NT2/D1 (cell line): ENCODE measurements around the gene TTC3.

Experiments used
- DNase-seq: peaks from one replicate; pipeline ENCODE4 v3.0.0-alpha.2; 2011; ENCODE audit warnings: low read depth, low spot score
- H3K27me3 ChIP-seq: 2 replicates; pipeline ENCODE4 v1.6.0; 2011; ENCODE audit warnings: mild to moderate bottlenecking; ENCODE audit not compliant: insufficient read length, insufficient read depth
- H3K36me3 ChIP-seq: 2 replicates; pipeline ENCODE4 v1.6.1; 2011; ENCODE audit warnings: mild to moderate bottlenecking, low read length, mixed read lengths; ENCODE audit not compliant: insufficient read depth, insufficient read length
- H3K4me1 ChIP-seq: 2 replicates; pipeline ENCODE4 v1.5.1; 2011; ENCODE audit not compliant: insufficient read depth, insufficient read length
- H3K4me3 ChIP-seq: 2 replicates; pipeline ENCODE4 v1.5.1; 2011; ENCODE audit warnings: low read depth; ENCODE audit not compliant: insufficient read length
- H3K9ac ChIP-seq: 2 replicates; pipeline ENCODE4 v1.6.0; 2011; ENCODE audit warnings: low read depth; ENCODE audit not compliant: insufficient read length
- H3K9me3 ChIP-seq: 2 replicates; pipeline ENCODE4 v1.5.1; 2011; ENCODE audit warnings: mild to moderate bottlenecking, low read length; ENCODE audit not compliant: insufficient read depth
- SUZ12 ChIP-seq: IDR thresholded peaks from 2 replicates; pipeline ENCODE4 v1.6.1; 2011; ENCODE audit not compliant: insufficient read length, insufficient read depth; ENCODE audit errors: extremely low read depth
- YY1 ChIP-seq: IDR thresholded peaks from 2 replicates; pipeline ENCODE4 v1.6.1; 2011; ENCODE audit not compliant: insufficient read length, insufficient read depth
- ZNF274 ChIP-seq: IDR thresholded peaks from 2 replicates; pipeline ENCODE4 v1.6.1; 2011; ENCODE audit warnings: mild to moderate bottlenecking, low read depth, low read length

The TTC3 gene

DNA sequence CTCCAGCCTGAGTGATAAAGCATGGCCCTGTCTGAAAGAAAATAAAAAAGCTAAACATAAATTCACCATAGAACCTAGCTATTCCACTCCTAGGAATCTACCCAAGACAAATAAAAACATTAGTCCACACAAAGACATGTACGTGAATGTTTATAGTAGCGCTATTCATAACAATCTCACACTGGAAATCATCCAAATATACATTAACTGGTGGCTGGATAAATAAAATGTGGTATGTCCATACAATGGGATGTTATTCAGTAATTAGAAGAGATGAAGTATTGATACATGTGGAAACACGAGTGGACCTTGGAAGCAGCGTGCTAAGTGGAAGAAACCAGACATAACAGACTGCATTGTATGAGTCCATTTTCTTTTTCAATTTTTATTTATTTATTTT is 36.9 kb upstream of the TTC3 start:
- Histone ChIP-seq H3K9me3 (peaks cover 5% of the 10 kb centered on the region; the same call in 1 of the 2 replicates), H3K27me3 (peaks cover 29% of the 10 kb centered on the region), H3K4me3 (no peak overlapping the region), H3K9ac (no peak overlapping the region), H3K36me3 (no peaks in the 10 kb centered on the region), H3K4me1 (peaks cover 2% of the 10 kb centered on the region)
- TF ChIP-seq SUZ12 = no peak
- no peak for TF ChIP-seq YY1
- no peak for TF ChIP-seq ZNF274
- no peak for DNase-seq

DNA sequence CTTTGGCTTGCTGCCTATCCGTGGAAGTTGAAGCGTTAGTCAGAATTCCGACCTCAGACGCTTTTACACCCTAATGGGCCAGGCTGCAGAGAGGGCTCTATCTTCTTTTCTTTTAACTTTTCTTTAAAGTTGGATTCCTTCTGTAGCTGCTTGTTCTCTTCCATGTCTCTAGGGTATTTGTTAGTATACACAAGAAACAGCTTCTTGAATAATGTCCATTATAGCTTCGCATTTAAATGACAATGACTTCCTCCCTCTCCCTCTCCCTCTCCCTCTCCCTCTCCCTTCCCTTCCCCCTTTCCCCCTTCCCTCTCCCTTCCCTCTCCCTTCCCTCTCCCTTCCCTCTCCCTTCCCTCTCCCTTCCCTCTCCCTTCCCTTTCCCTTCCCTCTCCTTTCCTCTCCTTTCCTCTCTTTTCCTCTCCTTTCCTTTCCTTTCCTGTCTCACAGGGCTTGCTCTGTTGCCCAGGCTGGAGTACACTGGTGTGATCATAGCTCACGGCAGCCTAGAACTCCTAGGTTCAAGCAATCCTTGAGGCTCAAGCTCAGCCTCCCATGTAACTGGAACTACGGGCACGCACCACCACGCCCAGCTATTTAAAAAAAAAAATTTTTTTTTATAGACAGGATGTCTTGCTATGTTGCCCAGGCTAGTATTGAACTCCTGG is 33.5 kb upstream of the TTC3 start:
- no peak for TF ChIP-seq SUZ12
- TF ChIP-seq YY1 = no peak
- TF ChIP-seq ZNF274 = no peak
- peaks cover 5% of the 10 kb centered on the region; the same call in 1 of the 2 replicates for H3K9me3 ChIP-seq
- no peak overlapping the region for H3K4me3 ChIP-seq
- H3K9ac ChIP-seq = no peak overlapping the region
- H3K27me3 ChIP-seq = peaks cover 35% of the 10 kb centered on the region
- no peaks in the 10 kb centered on the region for H3K36me3 ChIP-seq
- H3K4me1 ChIP-seq = peaks cover 22% of the 10 kb centered on the region
- DNase-seq = no peak

DNA sequence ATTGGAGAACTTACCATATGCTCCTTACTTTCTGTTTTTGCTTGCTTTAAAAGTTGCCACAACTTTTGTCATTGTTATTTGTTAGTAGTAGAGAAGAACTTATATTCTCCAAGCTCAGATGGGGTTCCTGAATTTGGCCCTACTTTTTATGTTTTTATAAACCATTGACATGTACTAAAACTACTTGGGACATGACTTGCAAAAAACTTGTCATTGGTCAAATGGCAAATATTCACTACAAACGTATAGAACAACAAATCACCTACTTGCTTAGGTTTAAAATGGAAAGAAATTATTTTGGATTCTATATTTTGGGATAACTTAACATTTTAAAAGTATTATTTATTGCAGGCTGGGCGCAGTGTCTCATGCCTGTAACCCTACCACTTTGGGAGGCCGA is 32.8 kb upstream of the TTC3 start:
- peaks cover 5% of the 10 kb centered on the region; the same call in 1 of the 2 replicates for H3K9me3 ChIP-seq
- TF ChIP-seq YY1 (no peak), ZNF274 (no peak)
- peaks cover 35% of the 10 kb centered on the region for H3K27me3 ChIP-seq
- no peaks in the 10 kb centered on the region for H3K36me3 ChIP-seq
- peaks cover 23% of the 10 kb centered on the region for H3K4me1 ChIP-seq
- H3K4me3 ChIP-seq = no peak overlapping the region
- DNase-seq = no peak
- no peak overlapping the region for H3K9ac ChIP-seq

DNA sequence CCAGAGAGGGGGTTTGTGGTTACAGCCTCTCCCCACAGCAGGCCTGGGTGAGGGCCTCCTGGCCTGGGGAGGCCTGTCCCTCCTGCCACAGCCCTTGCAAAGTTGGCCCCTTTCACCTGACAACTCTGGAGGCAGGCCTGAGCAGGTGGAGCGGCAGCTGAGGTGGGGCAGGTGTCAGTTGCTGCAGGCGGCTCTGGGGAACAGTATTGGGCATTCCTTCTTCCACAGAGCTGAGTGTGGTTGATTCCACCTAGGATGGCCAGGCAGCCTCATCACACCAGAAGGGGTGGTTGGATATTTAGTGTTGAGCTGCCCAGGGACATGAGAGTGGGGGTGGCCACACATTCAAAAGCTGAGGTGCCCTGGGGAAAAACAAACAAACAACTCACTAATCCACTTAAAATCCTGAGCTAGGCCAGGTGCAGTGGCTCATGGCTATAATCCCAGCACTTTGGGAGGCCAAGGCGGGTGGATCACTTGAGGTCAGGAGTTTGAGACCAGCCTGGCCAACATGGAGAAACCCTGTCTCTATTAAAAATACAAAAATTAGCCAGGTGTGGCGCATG is 31.3 kb upstream of the TTC3 start:
- no peak overlapping the region for H3K9ac ChIP-seq
- no peaks in the 10 kb centered on the region for H3K36me3 ChIP-seq
- H3K27me3 ChIP-seq = peaks cover 32% of the 10 kb centered on the region
- DNase-seq = no peak
- no peak overlapping the region for H3K4me3 ChIP-seq
- H3K4me1 ChIP-seq = peaks cover 26% of the 10 kb centered on the region
- TF ChIP-seq YY1 (no peak), ZNF274 (no peak), SUZ12 (no peak)
- peaks cover 5% of the 10 kb centered on the region; the same call in 1 of the 2 replicates for H3K9me3 ChIP-seq

DNA sequence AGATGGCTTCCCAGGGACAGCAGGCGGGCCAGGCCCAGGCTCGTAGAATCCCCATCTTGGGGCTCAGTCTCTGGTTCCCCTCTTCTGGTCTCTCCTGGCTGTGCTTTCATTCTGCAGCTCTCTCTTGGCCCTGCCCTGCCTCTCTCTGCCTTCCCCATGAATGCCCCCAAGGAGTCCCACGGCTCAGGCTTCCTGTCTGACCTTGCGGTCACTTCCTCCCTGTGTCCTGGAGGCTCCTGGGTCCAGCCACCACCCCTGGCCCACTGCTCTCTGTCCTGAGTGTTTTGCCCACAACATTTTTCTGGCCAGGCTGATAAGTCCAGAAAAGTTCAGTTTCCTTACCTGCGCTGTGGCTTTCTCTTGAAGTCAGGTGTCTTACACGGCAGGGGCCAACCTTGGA is 29.2 kb upstream of the TTC3 start:
- no peak overlapping the region for H3K4me3 ChIP-seq
- no peak for DNase-seq
- TF ChIP-seq YY1 (no peak), ZNF274 (no peak), SUZ12 (no peak)
- no peaks in the 10 kb centered on the region for H3K36me3 ChIP-seq
- H3K9me3 ChIP-seq = peaks cover 5% of the 10 kb centered on the region; the same call in 1 of the 2 replicates
- peaks cover 30% of the 10 kb centered on the region for H3K4me1 ChIP-seq
- H3K27me3 ChIP-seq = peaks cover 18% of the 10 kb centered on the region
- no peak overlapping the region for H3K9ac ChIP-seq

DNA sequence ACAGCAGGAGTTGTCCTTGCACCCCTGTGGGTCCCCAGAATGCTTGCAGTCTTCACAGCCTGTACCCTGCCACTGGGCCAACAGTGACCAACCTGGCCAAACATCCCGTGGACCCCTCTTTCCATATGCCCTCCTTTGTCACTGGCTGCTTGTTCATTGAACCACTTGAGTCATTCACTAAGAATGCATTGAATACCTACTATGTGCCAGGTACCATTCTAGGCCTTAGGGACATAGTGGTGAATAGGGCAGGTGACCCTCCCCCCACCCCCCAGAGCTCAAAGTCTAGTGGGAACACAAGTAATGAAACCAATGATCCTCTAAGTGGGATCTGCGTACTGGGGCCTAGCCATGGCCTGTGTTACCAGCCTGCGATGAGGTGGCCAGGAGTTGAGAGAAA is 28.4 kb upstream of the TTC3 start:
- DNase-seq = no peak
- H3K27me3 ChIP-seq = peaks cover 18% of the 10 kb centered on the region
- H3K4me1 ChIP-seq = peaks cover 27% of the 10 kb centered on the region
- peaks cover 5% of the 10 kb centered on the region; the same call in 1 of the 2 replicates for H3K9me3 ChIP-seq
- no peak overlapping the region for H3K4me3 ChIP-seq
- no peaks in the 10 kb centered on the region for H3K36me3 ChIP-seq
- TF ChIP-seq ZNF274 = no peak
- TF ChIP-seq YY1 = no peak
- TF ChIP-seq SUZ12 = no peak
- no peak overlapping the region for H3K9ac ChIP-seq

DNA sequence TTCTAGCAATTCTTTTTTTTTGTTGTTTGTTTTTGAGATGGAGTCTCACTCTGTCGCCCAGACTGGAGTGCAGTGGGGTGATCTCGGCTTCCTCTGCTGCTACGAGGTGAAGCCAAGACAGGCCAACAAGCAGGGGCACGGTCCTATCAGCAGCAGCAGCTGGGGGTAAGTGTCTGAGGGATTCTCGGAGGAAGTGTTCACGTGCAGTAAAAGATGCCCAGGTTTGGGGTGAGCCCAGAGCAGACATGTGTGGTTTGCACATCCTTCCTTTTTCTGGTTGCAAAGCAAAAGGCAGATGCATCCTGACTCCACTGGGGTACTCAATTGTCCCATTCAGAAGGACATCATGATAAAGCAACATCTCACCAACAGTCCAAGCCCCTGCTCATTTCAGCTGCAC is 27.9 kb upstream of the TTC3 start:
- TF ChIP-seq YY1 (no peak), ZNF274 (no peak), SUZ12 (no peak)
- H3K36me3 ChIP-seq = no peaks in the 10 kb centered on the region
- DNase-seq = no peak
- H3K9ac ChIP-seq = no peak overlapping the region
- H3K9me3 ChIP-seq = peaks cover under 1% of the 10 kb centered on the region; the same call in 1 of the 2 replicates
- H3K4me3 ChIP-seq = no peak overlapping the region
- peaks cover 15% of the 10 kb centered on the region for H3K27me3 ChIP-seq
- H3K4me1 ChIP-seq = peaks cover 27% of the 10 kb centered on the region
